ENCODE results near the gene LIMS2.

Gene LIMS2

DNA sequence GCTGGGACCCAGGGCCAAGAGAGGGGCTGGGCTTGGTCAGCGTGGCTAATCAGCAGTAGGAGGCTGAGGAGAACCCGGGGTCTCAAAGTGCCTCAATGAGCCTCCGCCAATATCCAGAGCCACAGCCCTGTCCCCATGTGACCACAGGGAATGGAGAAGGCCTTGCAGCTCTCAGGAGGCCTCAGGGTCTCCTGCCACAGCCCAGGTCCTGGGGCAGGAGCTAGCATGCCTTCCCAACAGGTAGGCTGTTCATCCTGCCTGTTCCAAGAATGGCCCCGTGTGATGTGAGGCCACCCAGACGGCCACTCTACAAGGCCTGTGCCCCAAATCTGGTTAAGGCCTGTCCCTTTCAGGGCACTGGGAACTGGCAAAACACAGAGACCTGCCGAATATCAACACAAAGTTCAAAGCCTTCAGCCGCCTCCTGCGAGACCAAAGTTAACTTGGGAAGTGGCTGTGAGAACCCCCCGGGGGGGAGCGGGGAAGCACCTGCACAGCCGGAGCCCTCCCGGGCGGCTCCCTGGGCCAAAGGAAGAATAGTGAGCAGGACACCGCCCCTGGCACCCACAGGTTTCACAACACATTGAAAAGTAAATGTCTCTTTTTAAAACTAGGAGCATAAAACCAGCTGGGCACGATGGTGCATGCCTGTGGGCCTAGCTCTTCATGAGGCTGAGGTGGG is 4.5 kb upstream of the LIMS2 start:
- DNase-seq (ENCODE audit: low spot score): peak; percentile 32
- TF ChIP-seq, protein P1, sequence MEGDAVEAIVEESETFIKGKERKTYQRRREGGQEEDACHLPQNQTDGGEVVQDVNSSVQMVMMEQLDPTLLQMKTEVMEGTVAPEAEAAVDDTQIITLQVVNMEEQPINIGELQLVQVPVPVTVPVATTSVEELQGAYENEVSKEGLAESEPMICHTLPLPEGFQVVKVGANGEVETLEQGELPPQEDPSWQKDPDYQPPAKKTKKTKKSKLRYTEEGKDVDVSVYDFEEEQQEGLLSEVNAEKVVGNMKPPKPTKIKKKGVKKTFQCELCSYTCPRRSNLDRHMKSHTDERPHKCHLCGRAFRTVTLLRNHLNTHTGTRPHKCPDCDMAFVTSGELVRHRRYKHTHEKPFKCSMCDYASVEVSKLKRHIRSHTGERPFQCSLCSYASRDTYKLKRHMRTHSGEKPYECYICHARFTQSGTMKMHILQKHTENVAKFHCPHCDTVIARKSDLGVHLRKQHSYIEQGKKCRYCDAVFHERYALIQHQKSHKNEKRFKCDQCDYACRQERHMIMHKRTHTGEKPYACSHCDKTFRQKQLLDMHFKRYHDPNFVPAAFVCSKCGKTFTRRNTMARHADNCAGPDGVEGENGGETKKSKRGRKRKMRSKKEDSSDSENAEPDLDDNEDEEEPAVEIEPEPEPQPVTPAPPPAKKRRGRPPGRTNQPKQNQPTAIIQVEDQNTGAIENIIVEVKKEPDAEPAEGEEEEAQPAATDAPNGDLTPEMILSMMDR (IDR thresholded peaks at IDR 0.05; ENCODE audit: extremely low read depth, missing control alignments): no peak

DNA sequence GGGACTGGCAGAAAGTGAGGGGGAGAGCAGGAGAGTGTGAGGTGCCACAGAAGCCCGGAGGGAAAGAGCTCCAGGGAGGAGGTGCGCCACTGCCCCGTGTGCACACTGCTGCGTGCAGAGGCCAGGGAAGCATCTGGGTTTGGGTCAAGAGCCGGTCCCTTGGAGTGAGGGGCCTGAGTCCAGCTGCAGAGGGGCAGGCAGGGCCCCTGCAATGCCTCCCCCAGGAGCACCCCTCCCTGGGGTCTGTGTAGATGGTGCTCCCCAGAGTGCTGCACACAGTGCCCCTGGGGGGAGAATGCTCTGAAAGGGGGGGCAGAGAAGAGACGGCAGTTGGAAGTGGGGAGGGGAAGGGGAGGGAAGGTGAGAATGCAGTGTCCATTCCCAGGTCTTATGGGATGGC is 3.7 kb upstream of the LIMS2 start:
- TF ChIP-seq, protein P1 (IDR thresholded peaks at IDR 0.05; ENCODE audit: extremely low read depth, missing control alignments): no peak
- no peak for DNase-seq (ENCODE audit: low spot score)

DNA sequence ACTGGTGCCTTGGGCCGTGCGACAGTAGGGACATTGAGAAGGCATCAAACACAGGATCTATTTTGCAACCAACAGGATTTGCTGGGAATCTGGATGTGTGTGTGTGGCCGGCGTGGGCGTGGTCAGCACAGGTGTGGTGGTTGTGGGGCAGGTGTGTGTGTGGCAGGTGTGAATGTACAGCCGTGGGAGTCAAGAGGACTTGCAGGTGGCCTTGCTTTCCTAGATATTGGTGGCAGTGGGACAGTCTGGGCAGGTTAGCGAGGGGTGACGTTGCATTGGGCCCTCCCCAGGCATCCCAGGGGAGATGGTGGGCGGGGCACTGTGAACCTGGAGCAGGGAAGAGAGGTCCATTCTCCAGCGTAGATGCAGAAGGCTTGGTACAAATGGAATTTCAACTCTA is 3.2 kb upstream of the LIMS2 start:
- no peak for DNase-seq (ENCODE audit: low spot score)
- TF ChIP-seq, protein P1 (IDR thresholded peaks at IDR 0.05; ENCODE audit: extremely low read depth, missing control alignments): no peak

DNA sequence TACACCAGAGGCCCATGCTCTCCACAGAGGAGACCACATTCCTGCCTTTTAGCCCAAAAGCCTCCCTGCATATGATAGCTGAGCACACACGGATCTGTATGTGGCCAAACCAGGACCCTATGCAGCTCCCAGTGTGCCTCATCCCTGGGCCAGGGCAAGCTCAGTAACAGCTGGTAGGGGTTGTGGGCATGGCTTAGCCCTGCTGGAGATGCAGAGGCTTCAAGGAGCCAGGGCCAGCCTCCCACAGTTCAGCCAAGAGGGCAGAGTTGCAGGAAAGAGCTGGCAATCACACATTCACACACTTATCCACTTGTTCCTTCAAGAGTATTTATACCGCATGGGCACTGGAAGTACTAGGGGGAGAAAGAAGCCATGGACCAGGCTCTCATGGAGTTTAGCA is 1.6 kb upstream of the LIMS2 start:
- no peak for DNase-seq (ENCODE audit: low spot score)
- TF ChIP-seq, protein P1 (IDR thresholded peaks at IDR 0.05; ENCODE audit: extremely low read depth, missing control alignments): no peak

DNA sequence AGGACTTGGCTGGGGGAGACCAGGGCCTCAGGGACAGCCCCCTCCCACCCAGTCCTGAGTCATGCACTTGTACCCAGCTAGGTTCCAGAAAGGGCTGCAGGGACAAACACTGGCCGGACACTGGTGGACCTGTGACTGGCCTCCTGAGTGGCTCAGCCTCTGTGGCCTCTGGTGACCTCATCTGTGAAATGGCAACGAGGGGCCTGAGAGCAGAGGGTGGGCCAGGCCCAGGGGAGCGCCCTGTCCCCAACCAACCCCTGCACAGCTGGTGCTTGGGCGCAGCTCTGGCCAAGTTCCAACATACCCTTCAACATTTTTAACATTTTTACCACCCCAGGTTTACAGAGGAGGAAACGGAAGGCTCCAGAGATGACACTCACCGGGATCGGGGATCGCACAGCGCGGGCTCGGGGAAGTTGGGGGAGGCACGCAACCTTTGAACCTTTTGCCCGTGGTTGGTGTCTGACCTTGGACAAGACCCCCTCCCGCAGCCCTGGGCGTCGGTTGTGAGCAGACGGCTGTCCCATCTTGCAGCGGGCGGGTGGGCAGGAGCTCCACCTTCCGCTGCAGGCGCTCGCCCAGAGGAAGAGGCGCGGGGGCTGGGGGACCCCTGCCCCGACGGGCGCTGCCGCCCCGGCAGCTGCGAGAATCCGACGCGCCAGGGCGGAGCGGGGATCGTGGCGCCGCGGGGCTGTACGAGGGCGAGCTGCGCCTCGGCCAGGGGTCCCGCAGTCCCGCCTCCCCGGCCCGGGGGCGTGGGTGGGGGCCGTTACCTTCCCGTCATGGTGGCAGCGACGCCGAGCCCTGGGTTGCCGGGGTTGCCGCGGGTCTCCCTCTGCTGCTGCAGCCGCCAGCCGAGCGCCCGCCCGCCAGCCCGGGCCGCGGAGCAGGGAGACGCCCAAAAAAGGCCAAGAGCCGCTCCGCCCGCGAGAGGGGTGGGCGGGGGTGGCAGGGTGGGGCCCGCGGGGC is 805 bp downstream of the LIMS2 start:
- peak; percentile 79 for DNase-seq (ENCODE audit: low spot score)

DNA sequence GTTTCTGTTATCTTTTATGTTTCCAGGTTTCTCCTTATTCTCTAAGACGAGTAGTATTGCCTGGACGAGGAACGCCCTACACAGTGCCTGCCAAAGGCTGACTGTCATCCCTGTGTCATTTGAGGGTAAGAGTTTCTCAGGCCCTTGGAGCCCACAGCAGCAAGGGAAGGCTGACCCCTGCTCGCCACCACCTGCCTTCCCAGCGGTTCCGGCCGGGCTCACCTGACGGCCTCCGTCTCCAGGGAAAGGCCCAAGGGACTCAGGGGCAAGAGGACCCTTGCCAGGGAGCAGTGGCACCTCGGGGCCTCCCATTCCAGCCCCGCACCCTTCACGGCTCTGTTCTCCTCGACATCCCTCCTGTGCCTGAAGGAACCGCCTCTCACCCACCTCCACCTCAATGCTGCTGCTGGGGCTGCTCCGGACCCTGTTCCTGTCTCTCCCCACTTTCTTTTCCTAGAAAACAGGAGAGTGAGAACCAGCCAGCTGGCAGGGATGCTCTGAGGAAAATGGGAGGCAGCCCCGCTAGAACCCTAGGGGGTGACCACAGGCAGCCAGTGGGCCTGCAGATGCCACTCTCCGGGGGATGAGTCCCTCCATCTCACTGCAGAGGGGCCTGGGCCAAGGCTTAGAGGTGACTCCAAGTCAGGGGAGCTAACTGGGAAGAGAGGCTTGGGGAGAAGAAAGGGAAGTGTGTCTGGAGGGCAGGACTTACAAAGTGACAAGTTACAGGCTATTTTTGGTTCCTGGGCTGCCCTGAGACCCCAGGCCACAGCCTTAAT is 1.9 kb downstream of the LIMS2 start:
- DNase-seq (ENCODE audit: low spot score): no peak
- TF ChIP-seq, protein P1 (IDR thresholded peaks at IDR 0.05; ENCODE audit: extremely low read depth, missing control alignments): no peak

More for the DNA sequence above, 805 bp downstream of the LIMS2 start:
- TF ChIP-seq, protein P1 (IDR thresholded peaks at IDR 0.05; ENCODE audit: extremely low read depth, missing control alignments): no peak
